Vagina (tissue), 2 donors: ENCODE results near the gene TSPAN33. TPM values are rescaled to one million over a fixed set of nuclear protein-coding genes. Genes with fewer than 3 reads are reported as not detected.
A peak's percentile ranks its signal among the peaks of the same experiment; 100 is the strongest.

ENCODE experiments used
- DNase-seq, 2 donors: peaks; one replicate each; pipeline ENCODE4 v3.0.0-alpha.2; 2017; ENCODE audit errors: extremely low spot score in 2 of 2
- H3K27ac ChIP-seq: fragments of 200-600 bp; sonication (generic); one replicate; pipeline ENCODE4 v1.5.1; 2019
- H3K27me3 ChIP-seq: fragments of 200-600 bp; sonication (generic); one replicate; pipeline ENCODE4 v1.5.1; 2019
- H3K36me3 ChIP-seq, 2 donors: fragments of 200-600 bp; sonication (generic); one replicate each; pipeline ENCODE4 v1.5.1; 2017 to 2019
- H3K4me1 ChIP-seq: fragments of 200-600 bp; sonication (generic); one replicate; pipeline ENCODE4 v1.5.1; 2019
- H3K4me3 ChIP-seq, 2 donors: fragments of 200-600 bp; sonication (generic); 1 replicate in 1 of 2; 2 replicates in 1 of 2; pipeline ENCODE4 v1.5.1; 2016 to 2019
- H3K9me3 ChIP-seq: fragments of 200-600 bp; sonication (generic); one replicate; pipeline ENCODE4 v1.5.1; 2019
- CTCF ChIP-seq, 3 experiments: fragments of 450-650 bp in 2 of 3; fragments of 200-600 bp in 1 of 3; sonication (generic) in 1 of 3; IDR thresholded peaks; one replicate each; pipeline ENCODE4 v1.5.1; 2017 to 2019; ENCODE audit warnings: antibody characterized with exemption in 3 of 3, mild to moderate bottlenecking in 2 of 3, moderate library complexity in 2 of 3
- POLR2A ChIP-seq, 2 donors: fragments of 450-650 bp; IDR thresholded peaks; one replicate each; pipeline ENCODE4 v1.6.1; 2017; ENCODE audit warnings: antibody characterized with exemption in 2 of 2, mild to moderate bottlenecking in 2 of 2, moderate library complexity in 2 of 2
- POLR2AphosphoS5 ChIP-seq, 2 donors: sonication (generic); formaldehyde crosslinking; IDR thresholded peaks; one replicate each; pipeline ENCODE4 v1.9.0; 2017; ENCODE audit warnings: antibody characterized with exemption in 2 of 2, mild to moderate bottlenecking in 2 of 2, low read depth in 1 of 2; ENCODE audit not compliant: insufficient read depth in 1 of 2
- intact Hi-C: fragments of 100-400 bp; cut with DNase I; formaldehyde crosslinking; loops from one replicate; pipeline ENCODE4 v1.15.1; 2023
- total RNA-seq: library from RNA; depleted of rRNA; stranded (reverse); fragments of >200 nt; gene quantifications from one replicate; pipeline ENCODE4 v1.2.3, GENCODE V29; 2016

TSPAN33 gene
- total RNA-seq, 1 donor from 2014 or later = 2.7 TPM

GRCh38 chr7:129189661-129190310, 45.3 kb downstream of the TSPAN33 start:
- Histone ChIP-seq H3K4me1 (peaks cover 46% of the 10 kb centered on the region), H3K27ac (peak overlapping the region; percentile 80), H3K36me3 (no peaks in the 10 kb centered on the region), H3K4me3 (peak overlapping the region; percentile 79 to 84), H3K27me3 (no peaks in the 10 kb centered on the region), H3K9me3 (no peaks in the 10 kb centered on the region)
- intact Hi-C loops = no loop called here
- DNase-seq = no peak
- TF ChIP-seq POLR2A (IDR thresholded peaks at IDR 0.05) (no peak), CTCF (IDR thresholded peaks at IDR 0.05) (no peak), POLR2AphosphoS5 (IDR thresholded peaks at IDR 0.05; ENCODE audit: insufficient read depth in 1 of 2, low read depth in 1 of 2) (no peak)

- H3K4me1 ChIP-seq = peaks cover 38% of the 10 kb centered on the region
- no peaks in the 10 kb centered on the region for H3K27me3 ChIP-seq
- intact Hi-C loops = no loop called here
- TF ChIP-seq POLR2AphosphoS5 (IDR thresholded peaks at IDR 0.05; ENCODE audit: insufficient read depth in 1 of 2, low read depth in 1 of 2) (no peak), CTCF (IDR thresholded peaks at IDR 0.05) (no peak), POLR2A (IDR thresholded peaks at IDR 0.05) (no peak)
- no peaks in the 10 kb centered on the region for H3K9me3 ChIP-seq
- no peak overlapping the region for H3K27ac ChIP-seq
- H3K36me3 ChIP-seq = no peaks in the 10 kb centered on the region
- no peak for DNase-seq
- no peak overlapping the region for H3K4me3 ChIP-seq
Measured at GRCh38 chr7:129191272-129191671, 46.8 kb downstream of the TSPAN33 start.

- TF ChIP-seq CTCF (IDR thresholded peaks at IDR 0.05) (no peak), POLR2A (IDR thresholded peaks at IDR 0.05) (no peak), POLR2AphosphoS5 (IDR thresholded peaks at IDR 0.05; ENCODE audit: insufficient read depth in 1 of 2, low read depth in 1 of 2) (no peak)
Measured at GRCh38 chr7:129193892-129194291, 49.4 kb downstream of the TSPAN33 start.

GRCh38 chr7:129197771-129198170, 53.3 kb downstream of the TSPAN33 start:
- intact Hi-C loops = no loop called here
- no peak for TF ChIP-seq POLR2AphosphoS5 (IDR thresholded peaks at IDR 0.05; ENCODE audit: insufficient read depth in 1 of 2, low read depth in 1 of 2)
- no peak for TF ChIP-seq CTCF (IDR thresholded peaks at IDR 0.05)
- no peak for TF ChIP-seq POLR2A (IDR thresholded peaks at IDR 0.05)
- H3K9me3 ChIP-seq = no peaks in the 10 kb centered on the region
- peaks cover 2% of the 10 kb centered on the region for H3K4me1 ChIP-seq
- no peak for DNase-seq
- H3K27ac ChIP-seq = no peak overlapping the region
- H3K4me3 ChIP-seq = no peak overlapping the region
- no peaks in the 10 kb centered on the region for H3K27me3 ChIP-seq
- no peaks in the 10 kb centered on the region for H3K36me3 ChIP-seq

More at GRCh38 chr7:129193892-129194291, 49.4 kb downstream of the TSPAN33 start:
- intact Hi-C loops = no loop called here
- H3K4me1 ChIP-seq = peaks cover 32% of the 10 kb centered on the region
- H3K9me3 ChIP-seq = no peaks in the 10 kb centered on the region
- no peak for DNase-seq
- H3K4me3 ChIP-seq = no peak overlapping the region
- no peaks in the 10 kb centered on the region for H3K36me3 ChIP-seq
- H3K27me3 ChIP-seq = no peaks in the 10 kb centered on the region
- H3K27ac ChIP-seq = no peak overlapping the region

- TF ChIP-seq POLR2AphosphoS5 (IDR thresholded peaks at IDR 0.05; ENCODE audit: insufficient read depth in 1 of 2, low read depth in 1 of 2) (no peak), POLR2A (IDR thresholded peaks at IDR 0.05) (no peak), CTCF (IDR thresholded peaks at IDR 0.05) (no peak)
- no peak overlapping the region for H3K4me3 ChIP-seq
- no peak overlapping the region for H3K27ac ChIP-seq
- DNase-seq = no peak
- intact Hi-C loops = no loop called here
- H3K36me3 ChIP-seq = no peaks in the 10 kb centered on the region
- H3K9me3 ChIP-seq = no peaks in the 10 kb centered on the region
- H3K27me3 ChIP-seq = no peaks in the 10 kb centered on the region
- no peaks in the 10 kb centered on the region for H3K4me1 ChIP-seq
Measured at GRCh38 chr7:129199406-129199805, 54.9 kb downstream of the TSPAN33 start.
